NCI-H82 treated with DMSO at 0.1 percent for 48 hours (cell line): ENCODE measurements around the gene PRKCE.

Source experiments
- DNase-seq: peaks from one replicate; lab custom pipeline; 2025; ENCODE audit not compliant: unreplicated experiment; lab: John Stamatoyannopoulos, UW

Gene PRKCE

GRCh38 chr2:46153996-46154753 lies 502.7 kb downstream of the PRKCE start:
- no peak for DNase-seq

GRCh38 chr2:46157072-46157965 lies 505.8 kb downstream of the PRKCE start:
- DNase-seq: no peak

- no peak for DNase-seq
These were observed 506.5 kb downstream of the PRKCE start for GRCh38 chr2:46157966-46158310.

GRCh38 chr2:46158661-46159060 lies 507.2 kb downstream of the PRKCE start:
- no peak for DNase-seq

GRCh38 chr2:46160326-46160725 lies 508.9 kb downstream of the PRKCE start:
- no peak for DNase-seq

GRCh38 chr2:46161315-46161714 lies 509.8 kb downstream of the PRKCE start:
- DNase-seq: no peak

- DNase-seq: no peak
These were observed 510.4 kb downstream of the PRKCE start for GRCh38 chr2:46161911-46162310.

- DNase-seq: no peak
These were observed 511.0 kb downstream of the PRKCE start for GRCh38 chr2:46162329-46163097.

GRCh38 chr2:46163098-46163430 lies 511.6 kb downstream of the PRKCE start:
- DNase-seq: no peak

- no peak for DNase-seq
These were observed 512.5 kb downstream of the PRKCE start for GRCh38 chr2:46163804-46164528.

- peak; percentile 34 for DNase-seq
These were observed 513.2 kb downstream of the PRKCE start for GRCh38 chr2:46164529-46165301.

- no peak for DNase-seq
These were observed 514.4 kb downstream of the PRKCE start for GRCh38 chr2:46165916-46166315.

GRCh38 chr2:46167406-46167805 lies 515.9 kb downstream of the PRKCE start:
- DNase-seq: no peak

- no peak for DNase-seq
These were observed 516.4 kb downstream of the PRKCE start for GRCh38 chr2:46167924-46168323.

GRCh38 chr2:46169467-46169866 lies 518.0 kb downstream of the PRKCE start:
- DNase-seq: peak; percentile 10

GRCh38 chr2:46170026-46170425 lies 518.6 kb downstream of the PRKCE start:
- no peak for DNase-seq

- no peak for DNase-seq
These were observed 519.3 kb downstream of the PRKCE start for GRCh38 chr2:46170611-46171350.

GRCh38 chr2:46171411-46171953 lies 520.0 kb downstream of the PRKCE start:
- no peak for DNase-seq

- no peak for DNase-seq
These were observed 520.6 kb downstream of the PRKCE start for GRCh38 chr2:46171996-46172546.
